ENCODE measurements around the gene PACS1.
"Not testable (repeated sequence)": the region's sequence is repeated elsewhere in the genome, so short reads cannot be mapped to it uniquely, and the experiment has no call there.

PACS1 gene

GRCh38 chr11:66226101-66226500, 156.0 kb downstream of the PACS1 start:
- no peak for DNase-seq (ENCODE audit: low spot score)

DNA sequence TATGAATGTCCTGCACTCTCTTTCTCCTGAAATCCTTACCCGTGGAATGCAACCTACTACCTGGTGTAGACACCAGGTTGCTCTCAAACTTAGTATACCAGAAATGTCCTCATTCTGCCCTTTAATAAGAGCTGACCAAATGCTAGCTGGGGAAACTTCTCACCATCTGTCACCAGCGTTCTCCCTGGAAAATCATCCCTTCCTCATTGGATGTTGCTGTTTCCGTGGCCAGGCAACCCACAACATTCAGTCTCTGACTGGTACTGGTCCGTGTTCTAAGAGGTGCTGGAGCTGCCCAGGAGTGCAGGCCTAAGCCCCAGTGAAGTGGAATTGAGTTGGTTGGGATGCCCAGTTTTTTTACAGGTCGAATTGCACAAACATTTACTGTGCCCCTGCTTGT, 157.6 kb downstream of the PACS1 start:
- DNase-seq (ENCODE audit: low spot score) = no peak

DNA sequence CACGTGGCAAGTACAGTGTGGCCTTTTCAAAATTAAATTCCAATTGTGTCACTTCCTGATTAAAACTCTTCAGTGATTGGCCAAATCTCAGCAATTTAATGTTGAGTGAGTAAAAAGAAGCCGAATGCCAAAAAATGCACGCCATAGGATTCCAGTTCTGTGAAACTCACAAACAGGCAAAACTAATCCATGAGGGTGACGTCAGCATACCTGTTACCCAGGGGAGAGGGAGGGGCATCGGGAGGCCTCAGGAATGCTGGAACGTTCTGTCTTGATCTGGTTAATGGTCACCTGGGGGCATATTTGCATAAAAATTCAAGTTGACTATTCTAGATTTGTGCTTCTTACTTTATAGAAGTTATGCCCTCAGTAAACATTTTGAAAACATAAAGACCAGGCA, 158.4 kb downstream of the PACS1 start:
- no peak for DNase-seq (ENCODE audit: low spot score)

DNA sequence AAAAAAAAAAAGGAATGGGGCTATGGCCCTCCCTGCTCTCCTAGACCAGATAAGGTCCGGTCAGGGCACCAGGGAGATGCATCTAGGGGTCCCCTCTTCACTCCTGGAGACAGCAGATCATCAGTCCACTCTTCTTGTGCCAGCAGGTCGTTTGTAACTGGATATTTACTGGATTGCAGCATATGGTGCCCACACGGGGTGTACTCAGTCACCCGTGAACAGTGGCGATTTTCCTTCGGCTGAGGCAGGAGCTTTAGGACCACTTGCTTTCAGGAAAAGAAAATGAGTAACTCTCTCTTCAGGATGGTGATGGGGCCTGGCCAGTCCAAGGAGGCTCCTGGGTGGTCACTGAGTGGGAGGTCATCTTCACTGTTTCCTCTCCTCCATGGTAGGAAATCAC, 160.1 kb downstream of the PACS1 start:
- no peak for DNase-seq (ENCODE audit: low spot score)

GRCh38 chr11:66230978-66231377, 160.9 kb downstream of the PACS1 start:
- DNase-seq (ENCODE audit: low spot score) = no peak

DNA sequence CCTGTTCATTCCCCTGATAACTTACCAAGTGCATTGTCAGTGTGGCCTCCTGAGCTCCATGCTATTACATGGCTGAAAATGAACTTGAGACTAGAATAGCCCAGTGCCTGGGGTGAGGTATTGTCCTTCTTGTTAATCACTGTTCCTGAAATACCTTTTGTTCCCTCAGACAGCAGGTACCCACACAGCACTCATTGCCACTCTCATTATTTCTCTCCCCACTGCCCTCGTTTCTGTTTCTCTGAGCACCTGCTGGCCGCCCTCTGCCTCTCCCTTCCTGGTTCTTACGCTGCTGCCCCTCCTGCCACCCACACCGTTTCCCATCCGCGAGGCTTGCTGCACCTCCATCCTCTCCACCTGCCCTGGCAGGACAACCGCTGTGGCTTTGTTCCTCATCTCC, 161.5 kb downstream of the PACS1 start:
- DNase-seq (ENCODE audit: low spot score) = no peak

DNA sequence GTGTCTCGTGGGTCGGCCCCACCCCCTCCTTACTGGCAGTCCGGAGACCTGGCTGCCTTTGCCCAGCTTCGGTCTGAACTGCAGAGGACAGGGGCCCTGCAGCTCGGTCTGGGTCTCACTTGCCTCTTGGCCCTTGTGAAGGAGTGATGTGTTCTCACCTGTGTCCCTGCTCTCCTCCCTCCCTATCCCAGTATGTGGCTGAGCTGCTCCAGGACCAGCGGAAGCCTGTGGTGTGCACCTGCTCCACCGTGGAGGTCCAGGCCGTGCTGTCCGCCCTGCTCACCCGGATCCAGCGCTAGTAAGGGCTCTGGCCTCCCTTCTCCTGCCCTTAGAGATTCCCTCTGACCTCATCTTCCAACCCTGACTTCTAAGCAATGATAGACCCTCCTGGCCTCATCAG, 162.7 kb downstream of the PACS1 start:
- no peak for DNase-seq (ENCODE audit: low spot score)

GRCh38 chr11:66233301-66233700, 163.2 kb downstream of the PACS1 start:
- no peak for DNase-seq (ENCODE audit: low spot score)

DNA sequence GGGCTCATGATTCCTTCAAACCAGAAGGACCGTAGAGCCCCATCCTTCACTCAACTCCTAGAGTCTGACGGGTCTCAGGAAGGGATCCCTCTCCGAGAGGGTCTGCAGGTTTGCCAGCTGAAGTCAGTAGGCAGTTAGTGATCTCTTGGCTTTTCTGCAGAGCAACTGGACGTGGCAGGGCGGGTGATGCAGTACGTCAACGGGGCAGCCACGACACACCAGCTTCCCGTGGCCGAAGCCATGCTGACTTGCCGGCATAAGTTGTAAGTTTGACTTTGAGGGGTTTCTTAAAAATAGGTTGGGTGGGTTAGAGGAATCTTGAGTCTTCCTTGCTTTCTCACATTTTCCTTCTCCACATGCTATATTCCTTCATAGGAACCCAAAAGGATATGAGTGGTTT, 165.1 kb downstream of the PACS1 start:
- DNase-seq (ENCODE audit: low spot score) = no peak

DNA sequence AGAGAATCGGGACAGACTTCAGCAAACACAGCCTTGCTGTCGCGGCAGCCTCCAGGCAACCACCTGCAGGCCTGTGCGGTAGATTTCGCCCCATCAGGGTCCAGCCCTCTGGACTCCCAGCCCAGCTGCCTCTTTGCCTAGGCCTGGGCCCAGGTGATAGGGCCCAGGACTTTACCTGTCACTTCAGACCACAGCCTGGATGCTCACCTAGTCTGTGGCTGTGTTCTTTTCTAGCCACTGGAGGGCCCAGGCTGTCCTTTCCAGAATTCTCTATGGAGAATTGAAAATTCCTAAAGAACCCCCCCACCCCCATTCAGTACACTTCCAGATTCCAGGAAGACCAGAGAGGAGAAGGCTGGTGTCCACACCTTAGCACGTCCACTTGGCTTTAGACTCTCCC, 167.8 kb downstream of the PACS1 start:
- no peak for DNase-seq (ENCODE audit: low spot score)

- DNase-seq (ENCODE audit: low spot score) = no peak
These were observed 168.8 kb downstream of the PACS1 start for GRCh38 chr11:66238786-66239413.

- no peak for DNase-seq (ENCODE audit: low spot score)
These were observed 169.4 kb downstream of the PACS1 start for GRCh38 chr11:66239511-66239910.

DNA sequence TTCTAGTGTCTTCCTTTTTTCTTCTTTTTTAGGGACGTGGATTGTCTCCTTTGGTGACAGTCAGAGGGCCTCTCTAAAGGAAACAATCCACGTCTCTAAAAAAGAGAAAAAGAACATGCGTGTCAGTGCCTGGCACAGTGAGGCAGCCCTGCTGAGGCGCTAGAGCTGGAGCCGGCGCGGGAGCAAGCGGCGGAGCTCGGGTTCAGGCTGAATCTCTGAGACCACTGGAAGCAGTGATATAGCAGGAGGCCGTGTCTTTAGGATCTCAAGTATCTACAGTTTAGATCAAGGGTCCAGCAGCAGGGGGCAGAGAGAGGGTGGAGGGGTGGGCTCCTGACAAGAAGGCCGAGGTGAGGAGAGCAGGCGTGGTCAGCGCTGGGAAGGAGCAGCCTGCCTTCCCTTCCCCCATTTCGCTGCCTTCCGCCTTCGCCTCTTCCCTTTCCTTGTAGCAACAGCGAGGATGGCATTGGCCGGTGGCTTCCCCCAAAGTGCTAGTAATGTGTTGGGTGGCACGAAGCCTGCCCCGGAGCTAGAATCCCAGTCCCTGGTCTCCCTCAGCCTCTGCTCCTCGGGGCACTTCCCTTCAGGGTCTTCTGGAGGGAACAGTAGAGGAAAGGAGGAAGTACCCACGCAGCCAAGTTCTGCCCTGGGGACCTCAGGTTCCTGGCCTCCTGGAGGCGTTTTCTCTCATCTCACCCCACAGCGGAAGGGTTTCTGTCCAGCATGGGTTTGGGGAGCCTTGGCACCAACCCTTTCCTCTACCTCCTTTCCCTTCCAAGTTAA, 170.1 kb downstream of the PACS1 start:
- DNase-seq (ENCODE audit: low spot score) = no peak

DNA sequence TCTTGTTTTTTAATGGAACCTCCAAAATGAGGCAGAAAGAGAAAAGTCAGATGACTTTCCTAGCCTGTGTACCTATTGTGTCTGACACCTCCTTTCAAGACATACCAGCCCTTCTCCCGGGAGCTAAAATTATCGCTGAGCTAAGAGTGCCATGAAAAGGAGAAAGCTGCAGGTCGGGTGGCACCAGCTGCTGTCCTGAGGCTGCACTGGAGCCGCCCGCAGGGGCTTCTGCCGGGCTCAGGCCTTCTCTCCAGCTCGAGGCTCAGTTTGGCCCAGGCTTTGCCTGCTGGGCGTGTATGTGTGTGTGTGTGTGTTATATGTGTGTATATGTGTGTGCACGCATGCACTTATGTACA, 170.7 kb downstream of the PACS1 start:
- DNase-seq (ENCODE audit: low spot score) = no peak

DNA sequence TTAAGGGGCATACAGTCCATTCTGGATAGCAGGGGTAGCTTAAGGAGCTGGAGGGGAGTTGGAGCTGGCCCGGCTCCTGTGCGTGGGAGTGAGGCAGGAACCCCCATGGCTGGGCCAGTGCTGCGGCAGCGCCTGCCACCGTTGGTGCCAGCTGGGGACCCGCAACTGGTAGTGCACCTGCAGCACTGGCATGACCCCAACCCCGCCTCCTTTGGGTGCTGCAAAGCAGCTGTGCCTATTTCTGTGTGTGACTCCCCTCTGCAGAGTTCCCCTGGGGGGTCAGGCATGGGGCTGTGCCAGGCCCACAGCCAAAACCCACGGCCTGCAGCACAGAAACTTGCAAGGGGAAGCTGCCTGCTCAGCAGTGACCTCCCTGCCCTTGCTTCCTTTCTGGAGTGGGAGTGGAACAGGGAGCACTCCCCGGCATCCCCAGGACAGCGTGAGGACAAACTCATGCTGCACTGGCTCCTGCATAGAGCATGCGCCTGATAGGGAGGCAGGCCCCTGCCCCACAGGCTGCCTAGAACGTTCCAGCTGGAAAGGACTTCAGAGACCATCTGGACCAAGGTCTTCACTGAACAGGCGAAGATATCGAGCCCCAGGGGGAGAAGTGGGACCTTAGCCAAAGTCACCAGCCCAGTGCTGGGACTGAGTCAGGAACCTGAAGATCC, 172.2 kb downstream of the PACS1 start:
- DNase-seq (ENCODE audit: low spot score) = no peak

GRCh38 chr11:66243782-66244535, 173.9 kb downstream of the PACS1 start:
- no peak for DNase-seq (ENCODE audit: low spot score)

GRCh38 chr11:66247295-66247694, 177.2 kb downstream of the PACS1 start:
- no peak for DNase-seq (ENCODE audit: low spot score)

GRCh38 chr11:66247801-66248200, 177.7 kb downstream of the PACS1 start:
- DNase-seq (ENCODE audit: low spot score) = no peak

DNA sequence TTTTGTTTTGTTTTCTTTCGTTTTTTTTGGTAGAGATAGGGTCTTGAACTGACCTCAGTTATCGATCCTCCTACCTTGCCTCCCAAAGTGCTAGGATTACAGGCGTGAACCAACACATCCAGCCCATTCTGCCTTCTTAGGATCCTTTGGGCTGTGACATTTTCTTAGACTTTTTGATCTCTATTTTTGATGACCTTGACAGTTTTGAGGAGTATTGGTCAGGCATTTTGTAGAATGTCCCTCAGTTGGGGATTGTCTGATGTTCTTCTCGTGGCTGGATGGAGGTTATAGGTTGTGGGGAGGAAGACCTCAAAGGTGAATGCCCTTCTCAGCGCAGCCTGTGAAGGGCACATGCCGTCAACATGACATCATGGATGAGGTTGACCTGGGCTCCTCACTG, 178.8 kb downstream of the PACS1 start:
- DNase-seq (ENCODE audit: low spot score) = no peak

- DNase-seq (ENCODE audit: low spot score) = no peak
These were observed 181.7 kb downstream of the PACS1 start for GRCh38 chr11:66251809-66252208.

- not testable (repeated sequence) for DNase-seq (ENCODE audit: low spot score)
These were observed 183.0 kb downstream of the PACS1 start for GRCh38 chr11:66253081-66253480.

DNA sequence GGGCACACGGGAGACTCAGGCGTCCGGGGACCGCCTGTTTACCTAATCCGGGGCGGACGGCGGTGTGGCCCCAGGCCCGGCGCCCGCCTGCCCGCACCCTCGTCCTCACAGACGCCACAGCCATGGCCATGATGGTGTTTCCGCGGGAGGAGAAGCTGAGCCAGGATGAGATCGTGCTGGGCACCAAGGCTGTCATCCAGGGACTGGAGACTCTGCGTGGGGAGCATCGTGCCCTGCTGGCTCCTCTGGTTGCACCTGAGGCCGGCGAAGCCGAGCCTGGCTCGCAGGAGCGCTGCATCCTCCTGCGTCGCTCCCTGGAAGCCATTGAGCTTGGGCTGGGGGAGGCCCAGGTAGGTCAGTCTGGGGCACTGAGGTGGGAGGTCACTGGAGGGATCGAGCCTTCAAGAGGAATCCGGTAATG, 188.4 kb downstream of the PACS1 start:
- no peak for DNase-seq (ENCODE audit: low spot score)

GRCh38 chr11:66259225-66259624, 189.2 kb downstream of the PACS1 start:
- no peak for DNase-seq (ENCODE audit: low spot score)
